Measurements from ENCODE around the gene BCR.

Gene BCR

DNA sequence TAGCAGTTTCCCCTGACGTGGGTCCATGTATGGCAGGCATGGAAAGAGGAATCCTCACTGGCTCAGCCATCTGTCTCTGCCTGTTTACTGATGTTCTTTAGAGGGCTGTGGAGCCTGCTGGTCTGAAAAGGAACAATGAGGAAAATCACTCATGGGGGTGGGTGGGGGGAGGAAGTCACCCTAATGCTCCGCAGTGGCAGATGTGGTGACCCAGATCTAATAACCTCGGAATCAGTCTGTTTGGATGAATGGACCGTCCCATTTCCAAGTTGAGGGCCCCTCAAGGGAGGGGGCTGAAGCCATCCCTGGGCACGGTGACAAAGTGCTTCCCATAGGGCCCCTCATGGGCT is 4.4 kb downstream of the BCR start:
- Histone ChIP-seq H3K36me3 (ENCODE audit: low read length) (no peaks in the 10 kb centered on the region), H2AFZ (ENCODE audit: low read depth, low read length, severe bottlenecking) (no peak overlapping the region), H3K27me3 (ENCODE audit: low read length) (no peaks in the 10 kb centered on the region), H3K4me2 (ENCODE audit: low read depth, low read length, poor library complexity, severe bottlenecking) (no peak overlapping the region), H3K9me3 (ENCODE audit: insufficient read depth, low read length) (no peaks in the 10 kb centered on the region), H3K79me2 (ENCODE audit: insufficient read depth, low read length) (no peaks in the 10 kb centered on the region), H3K4me3 (ENCODE audit: insufficient read depth, low read length, poor library complexity, severe bottlenecking) (no peak overlapping the region), H3K9me2 (replicated peaks; ENCODE audit: insufficient read depth, low read length) (no peaks in the 10 kb centered on the region), H4K20me1 (ENCODE audit: low read depth, low read length) (no peaks in the 10 kb centered on the region), H3K27ac (ENCODE audit: low read depth, low read length) (no peak overlapping the region), H3K9ac (ENCODE audit: low read length) (no peak overlapping the region), H3F3A (ENCODE audit: insufficient read depth) (no peaks in the 10 kb centered on the region)
- TF ChIP-seq, protein P1, sequence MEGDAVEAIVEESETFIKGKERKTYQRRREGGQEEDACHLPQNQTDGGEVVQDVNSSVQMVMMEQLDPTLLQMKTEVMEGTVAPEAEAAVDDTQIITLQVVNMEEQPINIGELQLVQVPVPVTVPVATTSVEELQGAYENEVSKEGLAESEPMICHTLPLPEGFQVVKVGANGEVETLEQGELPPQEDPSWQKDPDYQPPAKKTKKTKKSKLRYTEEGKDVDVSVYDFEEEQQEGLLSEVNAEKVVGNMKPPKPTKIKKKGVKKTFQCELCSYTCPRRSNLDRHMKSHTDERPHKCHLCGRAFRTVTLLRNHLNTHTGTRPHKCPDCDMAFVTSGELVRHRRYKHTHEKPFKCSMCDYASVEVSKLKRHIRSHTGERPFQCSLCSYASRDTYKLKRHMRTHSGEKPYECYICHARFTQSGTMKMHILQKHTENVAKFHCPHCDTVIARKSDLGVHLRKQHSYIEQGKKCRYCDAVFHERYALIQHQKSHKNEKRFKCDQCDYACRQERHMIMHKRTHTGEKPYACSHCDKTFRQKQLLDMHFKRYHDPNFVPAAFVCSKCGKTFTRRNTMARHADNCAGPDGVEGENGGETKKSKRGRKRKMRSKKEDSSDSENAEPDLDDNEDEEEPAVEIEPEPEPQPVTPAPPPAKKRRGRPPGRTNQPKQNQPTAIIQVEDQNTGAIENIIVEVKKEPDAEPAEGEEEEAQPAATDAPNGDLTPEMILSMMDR (IDR thresholded peaks at IDR 0.05; ENCODE audit: insufficient read depth, low read length, poor library complexity, severe bottlenecking) = no peak
- no peak for TF ChIP-seq EZH2phosphoT487 (conservative IDR thresholded peaks at IDR 0.05; ENCODE audit: low read length)

DNA sequence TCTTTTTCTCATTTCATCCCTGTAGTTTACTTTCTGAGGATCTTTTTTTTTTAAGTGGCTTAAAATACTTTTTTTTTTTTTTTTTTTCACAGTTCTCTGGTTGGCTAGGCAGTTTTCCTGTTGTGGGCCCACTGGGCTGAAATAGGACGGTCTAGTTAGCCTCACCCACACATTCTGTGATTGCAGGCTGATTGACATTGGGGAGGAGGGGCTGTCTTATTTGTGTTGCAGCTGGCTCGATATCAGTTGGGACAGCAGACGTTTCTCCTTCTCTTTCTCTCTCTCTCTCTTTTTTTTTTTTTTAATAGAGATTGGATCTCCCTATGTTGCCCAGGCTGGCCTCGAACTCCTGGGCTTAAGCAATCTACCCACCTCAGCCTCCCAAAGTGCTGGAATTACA is 6.9 kb downstream of the BCR start:
- Histone ChIP-seq H3K79me2 (ENCODE audit: insufficient read depth, low read length) (no peaks in the 10 kb centered on the region), H3K27ac (ENCODE audit: low read depth, low read length) (no peak overlapping the region), H3K4me3 (ENCODE audit: insufficient read depth, low read length, poor library complexity, severe bottlenecking) (no peak overlapping the region), H3K36me3 (ENCODE audit: low read length) (no peaks in the 10 kb centered on the region), H3K9ac (ENCODE audit: low read length) (no peak overlapping the region), H2AFZ (ENCODE audit: low read depth, low read length, severe bottlenecking) (no peak overlapping the region), H3F3A (ENCODE audit: insufficient read depth) (no peaks in the 10 kb centered on the region), H3K9me2 (replicated peaks; ENCODE audit: insufficient read depth, low read length) (no peaks in the 10 kb centered on the region), H3K4me2 (ENCODE audit: low read depth, low read length, poor library complexity, severe bottlenecking) (no peak overlapping the region), H3K27me3 (ENCODE audit: low read length) (no peaks in the 10 kb centered on the region), H4K20me1 (ENCODE audit: low read depth, low read length) (no peaks in the 10 kb centered on the region), H3K9me3 (ENCODE audit: insufficient read depth, low read length) (no peaks in the 10 kb centered on the region)
- no peak for TF ChIP-seq EZH2phosphoT487 (conservative IDR thresholded peaks at IDR 0.05; ENCODE audit: low read length)
- TF ChIP-seq, protein P1 (IDR thresholded peaks at IDR 0.05; ENCODE audit: insufficient read depth, low read length, poor library complexity, severe bottlenecking) = no peak

DNA sequence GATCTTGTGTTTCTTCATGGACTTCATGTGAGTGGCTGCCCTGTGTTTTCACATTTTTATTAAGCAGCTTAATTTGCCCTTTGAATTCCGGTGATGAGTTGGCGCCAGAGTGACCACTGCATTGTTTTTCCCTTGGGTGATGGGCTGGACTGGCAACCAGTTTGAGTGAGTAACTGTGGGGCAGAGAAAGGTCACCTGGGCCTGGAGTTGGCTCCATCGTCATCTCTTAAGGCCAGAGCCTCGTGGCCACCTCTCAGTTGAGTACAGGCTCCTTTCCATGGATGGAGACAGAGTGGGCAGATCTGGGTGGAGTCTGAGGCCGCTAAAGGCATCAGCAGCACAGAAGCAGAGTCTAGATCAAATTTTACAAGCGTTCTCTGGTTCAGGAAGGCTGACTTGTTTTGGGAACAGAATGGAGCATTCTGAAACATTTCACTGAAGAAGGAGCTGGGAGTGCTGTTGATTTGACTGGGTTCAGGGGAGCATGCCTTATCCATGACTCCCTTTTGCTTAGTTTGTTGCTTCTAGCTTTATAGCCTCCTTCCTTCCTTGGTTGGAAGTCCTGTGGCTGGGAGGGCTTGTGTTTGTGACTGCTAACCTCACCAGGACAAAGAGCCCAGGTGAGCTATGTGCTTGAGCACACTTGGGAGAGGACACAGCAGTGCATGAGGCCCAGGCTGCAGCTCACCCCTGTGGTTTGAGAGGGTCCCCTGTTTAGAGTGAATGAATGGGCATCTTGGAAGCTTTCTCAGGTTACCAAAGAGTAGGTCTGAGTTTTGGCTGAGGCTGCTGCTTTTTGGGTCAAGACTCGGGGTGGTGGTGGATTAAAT is 7.8 kb downstream of the BCR start:
- H2AFZ ChIP-seq (ENCODE audit: low read depth, low read length, severe bottlenecking) = no peak overlapping the region
- H3K36me3 ChIP-seq (ENCODE audit: low read length) = no peaks in the 10 kb centered on the region
- no peaks in the 10 kb centered on the region for H3K79me2 ChIP-seq (ENCODE audit: insufficient read depth, low read length)
- no peak overlapping the region for H3K4me2 ChIP-seq (ENCODE audit: low read depth, low read length, poor library complexity, severe bottlenecking)
- no peaks in the 10 kb centered on the region for H3K9me3 ChIP-seq (ENCODE audit: insufficient read depth, low read length)
- H4K20me1 ChIP-seq (ENCODE audit: low read depth, low read length) = no peaks in the 10 kb centered on the region
- H3K4me3 ChIP-seq (ENCODE audit: insufficient read depth, low read length, poor library complexity, severe bottlenecking) = no peak overlapping the region
- H3F3A ChIP-seq (ENCODE audit: insufficient read depth) = no peaks in the 10 kb centered on the region
- no peak overlapping the region for H3K9ac ChIP-seq (ENCODE audit: low read length)
- H3K27ac ChIP-seq (ENCODE audit: low read depth, low read length) = no peak overlapping the region
- H3K9me2 ChIP-seq (replicated peaks; ENCODE audit: insufficient read depth, low read length) = no peaks in the 10 kb centered on the region
- TF ChIP-seq, protein P1 (IDR thresholded peaks at IDR 0.05; ENCODE audit: insufficient read depth, low read length, poor library complexity, severe bottlenecking) = no peak
- TF ChIP-seq EZH2phosphoT487 (conservative IDR thresholded peaks at IDR 0.05; ENCODE audit: low read length) = no peak
- H3K27me3 ChIP-seq (ENCODE audit: low read length) = no peaks in the 10 kb centered on the region
